ENCODE data around the gene CHRNE. TPM values are rescaled to one million over a fixed set of nuclear protein-coding genes. Genes with fewer than 3 reads are reported as not detected.

CHRNE gene
- total and polyA plus RNA-seq, 2 of the 13 experiments (the other 11 are each of a cell fraction or from before 2014, with no cell fraction given) = 0.53 to 0.59 TPM

GRCh38 chr17:4908301-4908700 lies 5.4 kb upstream of the CHRNE start (continued):
- no peak for TF ChIP-seq AKAP8 (CRISPR knock-in tag; IDR thresholded peaks at IDR 0.05)
- peak; percentile 43; the same call in 1 of the 2 replicates for TF ChIP-seq NCOA1 (CRISPR knock-in tag; IDR thresholded peaks at IDR 0.05)
- no peak for TF ChIP-seq ZNF101 (CRISPR knock-in tag; IDR thresholded peaks at IDR 0.05; ENCODE audit: borderline replicate concordance, low read depth)
- no peak for TF ChIP-seq ZNF780A (CRISPR knock-in tag; IDR thresholded peaks at IDR 0.05)
- no peak for TF ChIP-seq ZNF367 (CRISPR knock-in tag; IDR thresholded peaks at IDR 0.05; ENCODE audit: borderline replicate concordance)
- TF ChIP-seq MAX (IDR thresholded peaks at IDR 0.05) = peak; percentile 73
- no peak for TF ChIP-seq ZNF567 (CRISPR knock-in tag; IDR thresholded peaks at IDR 0.05; ENCODE audit: borderline replicate concordance)
- no peak; the same call in 1 of the 2 replicates for TF ChIP-seq SMAD1 (CRISPR knock-in tag; IDR thresholded peaks at IDR 0.05; ENCODE audit: borderline replicate concordance, low read depth)
- TF ChIP-seq, protein P1, sequence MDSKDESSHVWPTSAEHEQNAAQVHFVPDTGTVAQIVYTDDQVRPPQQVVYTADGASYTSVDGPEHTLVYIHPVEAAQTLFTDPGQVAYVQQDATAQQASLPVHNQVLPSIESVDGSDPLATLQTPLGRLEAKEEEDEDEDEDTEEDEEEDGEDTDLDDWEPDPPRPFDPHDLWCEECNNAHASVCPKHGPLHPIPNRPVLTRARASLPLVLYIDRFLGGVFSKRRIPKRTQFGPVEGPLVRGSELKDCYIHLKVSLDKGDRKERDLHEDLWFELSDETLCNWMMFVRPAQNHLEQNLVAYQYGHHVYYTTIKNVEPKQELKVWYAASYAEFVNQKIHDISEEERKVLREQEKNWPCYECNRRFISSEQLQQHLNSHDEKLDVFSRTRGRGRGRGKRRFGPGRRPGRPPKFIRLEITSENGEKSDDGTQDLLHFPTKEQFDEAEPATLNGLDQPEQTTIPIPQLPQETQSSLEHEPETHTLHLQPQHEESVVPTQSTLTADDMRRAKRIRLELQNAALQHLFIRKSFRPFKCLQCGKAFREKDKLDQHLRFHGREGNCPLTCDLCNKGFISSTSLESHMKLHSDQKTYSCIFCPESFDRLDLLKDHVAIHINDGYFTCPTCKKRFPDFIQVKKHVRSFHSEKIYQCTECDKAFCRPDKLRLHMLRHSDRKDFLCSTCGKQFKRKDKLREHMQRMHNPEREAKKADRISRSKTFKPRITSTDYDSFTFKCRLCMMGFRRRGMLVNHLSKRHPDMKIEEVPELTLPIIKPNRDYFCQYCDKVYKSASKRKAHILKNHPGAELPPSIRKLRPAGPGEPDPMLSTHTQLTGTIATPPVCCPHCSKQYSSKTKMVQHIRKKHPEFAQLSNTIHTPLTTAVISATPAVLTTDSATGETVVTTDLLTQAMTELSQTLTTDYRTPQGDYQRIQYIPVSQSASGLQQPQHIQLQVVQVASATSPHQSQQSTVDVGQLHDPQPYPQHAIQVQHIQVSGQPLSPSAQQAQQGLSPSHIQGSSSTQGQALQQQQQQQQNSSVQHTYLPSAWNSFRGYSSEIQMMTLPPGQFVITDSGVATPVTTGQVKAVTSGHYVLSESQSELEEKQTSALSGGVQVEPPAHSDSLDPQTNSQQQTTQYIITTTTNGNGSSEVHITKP (CRISPR knock-in tag; IDR thresholded peaks at IDR 0.05; ENCODE audit: low read depth) = no peak
- TF ChIP-seq, protein P2, sequence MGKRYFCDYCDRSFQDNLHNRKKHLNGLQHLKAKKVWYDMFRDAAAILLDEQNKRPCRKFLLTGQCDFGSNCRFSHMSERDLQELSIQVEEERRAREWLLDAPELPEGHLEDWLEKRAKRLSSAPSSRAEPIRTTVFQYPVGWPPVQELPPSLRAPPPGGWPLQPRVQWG (CRISPR knock-in tag; IDR thresholded peaks at IDR 0.05; ENCODE audit: borderline replicate concordance, low read depth) = no peak
- TF ChIP-seq ZSCAN30 (CRISPR knock-in tag; IDR thresholded peaks at IDR 0.05) = no peak
- TF ChIP-seq TCF12 (IDR thresholded peaks at IDR 0.05) = no peak
- TF ChIP-seq TCF12 (CRISPR knock-in tag; IDR thresholded peaks at IDR 0.05) = no peak
- no peak for TF ChIP-seq ZNF746 (CRISPR knock-in tag; IDR thresholded peaks at IDR 0.05)
- TF ChIP-seq ZNF788 (CRISPR knock-in tag; IDR thresholded peaks at IDR 0.05; ENCODE audit: borderline replicate concordance) = peak; percentile 27; the same call in 1 of the 2 replicates
- peak; percentile 53; the same call in 1 of the 2 replicates for TF ChIP-seq POLR2AphosphoS5 (IDR thresholded peaks at IDR 0.05; ENCODE audit: low read depth, low read length)
- no peak for TF ChIP-seq CHD4 (IDR thresholded peaks at IDR 0.05; ENCODE audit: borderline replicate concordance, low read length)
- TF ChIP-seq ZNF670 (CRISPR knock-in tag; IDR thresholded peaks at IDR 0.05; ENCODE audit: borderline replicate concordance) = no peak
- TF ChIP-seq, protein P3, sequence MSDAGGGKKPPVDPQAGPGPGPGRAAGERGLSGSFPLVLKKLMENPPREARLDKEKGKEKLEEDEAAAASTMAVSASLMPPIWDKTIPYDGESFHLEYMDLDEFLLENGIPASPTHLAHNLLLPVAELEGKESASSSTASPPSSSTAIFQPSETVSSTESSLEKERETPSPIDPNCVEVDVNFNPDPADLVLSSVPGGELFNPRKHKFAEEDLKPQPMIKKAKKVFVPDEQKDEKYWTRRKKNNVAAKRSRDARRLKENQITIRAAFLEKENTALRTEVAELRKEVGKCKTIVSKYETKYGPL (CRISPR knock-in tag; IDR thresholded peaks at IDR 0.05) = no peak
- TF ChIP-seq RNF2 (conservative IDR thresholded peaks at IDR 0.05; ENCODE audit: low read depth) = no peak
- no peak for TF ChIP-seq ZKSCAN5 (CRISPR knock-in tag; IDR thresholded peaks at IDR 0.05)
- TF ChIP-seq, protein P4, sequence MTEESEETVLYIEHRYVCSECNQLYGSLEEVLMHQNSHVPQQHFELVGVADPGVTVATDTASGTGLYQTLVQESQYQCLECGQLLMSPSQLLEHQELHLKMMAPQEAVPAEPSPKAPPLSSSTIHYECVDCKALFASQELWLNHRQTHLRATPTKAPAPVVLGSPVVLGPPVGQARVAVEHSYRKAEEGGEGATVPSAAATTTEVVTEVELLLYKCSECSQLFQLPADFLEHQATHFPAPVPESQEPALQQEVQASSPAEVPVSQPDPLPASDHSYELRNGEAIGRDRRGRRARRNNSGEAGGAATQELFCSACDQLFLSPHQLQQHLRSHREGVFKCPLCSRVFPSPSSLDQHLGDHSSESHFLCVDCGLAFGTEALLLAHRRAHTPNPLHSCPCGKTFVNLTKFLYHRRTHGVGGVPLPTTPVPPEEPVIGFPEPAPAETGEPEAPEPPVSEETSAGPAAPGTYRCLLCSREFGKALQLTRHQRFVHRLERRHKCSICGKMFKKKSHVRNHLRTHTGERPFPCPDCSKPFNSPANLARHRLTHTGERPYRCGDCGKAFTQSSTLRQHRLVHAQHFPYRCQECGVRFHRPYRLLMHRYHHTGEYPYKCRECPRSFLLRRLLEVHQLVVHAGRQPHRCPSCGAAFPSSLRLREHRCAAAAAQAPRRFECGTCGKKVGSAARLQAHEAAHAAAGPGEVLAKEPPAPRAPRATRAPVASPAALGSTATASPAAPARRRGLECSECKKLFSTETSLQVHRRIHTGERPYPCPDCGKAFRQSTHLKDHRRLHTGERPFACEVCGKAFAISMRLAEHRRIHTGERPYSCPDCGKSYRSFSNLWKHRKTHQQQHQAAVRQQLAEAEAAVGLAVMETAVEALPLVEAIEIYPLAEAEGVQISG (CRISPR knock-in tag; IDR thresholded peaks at IDR 0.05) = peak; percentile 71
- no peak for TF ChIP-seq HMG20B (CRISPR knock-in tag; conservative IDR thresholded peaks at IDR 0.05)
- no peak for TF ChIP-seq ZNF879 (CRISPR knock-in tag; IDR thresholded peaks at IDR 0.05)
- no peak for TF ChIP-seq ZNF703 (CRISPR knock-in tag; IDR thresholded peaks at IDR 0.05; ENCODE audit: borderline replicate concordance)
